Heart left ventricle (tissue), 13 donors: Measurements from ENCODE around the gene AGK.

ENCODE experiments used
- CTCF ChIP-seq, 12 donors: fragments of 200-600 bp; sonication (generic) in 4 of 12; IDR thresholded peaks; one replicate each; pipeline versions ENCODE4 v1.5.0 to v1.8.0; 2018 to 2022; ENCODE audit warnings: antibody characterized with exemption in 12 of 12, mild to moderate bottlenecking in 5 of 12
- POLR2A ChIP-seq, 2 donors: fragments of 450-650 bp; IDR thresholded peaks; one replicate each; pipeline ENCODE4 v1.6.1; 2017; ENCODE audit warnings: antibody characterized with exemption in 2 of 2, mild to moderate bottlenecking in 2 of 2, moderate library complexity in 2 of 2
- donor health status: ischemic (EF 13 %, LVEDD 7.1; RV severe dilation, severe dysfunction).
- donor health status: DM: no; HTN: yes; CAD: no.
- donor health status: DM: no; HTN: no; CAD: no.
- donor health status: ischemic (EF 25% LVEDD 6.9; RV normal size, moderate dysfunction).
- donor health status: ischemic (EF 25% LVEDD 5.7; RV mildly dilated, moderate dysfunction).
- donor health status: ischemic (EF 35%, LVEDD 5.7; RV mildly dilated, moderate dysfunction).
- donor health status: nonischemic (EF 11% LVEDD 7.7; RV severe dilation, severe dysfunction).
- donor health status: DM: yes; HTN: yes; CAD: no.
- donor health status: PGD.
- donor health status: ischemic (EF 29% LVEDD 5.4; RV normal size, mild dysfunction).
- donor health status: nonischemic (EF 23%, LVEDD 6.1; RV moderate dilation, normal function).

- TF ChIP-seq CTCF (IDR thresholded peaks at IDR 0.05) (no peak), POLR2A (IDR thresholded peaks at IDR 0.05) (no peak)
These were observed 120.7 kb downstream of the AGK start for GRCh38 chr7:141671705-141672496.
